Ovary (tissue), 3 donors: ENCODE results near the gene SGO2.

ENCODE experiments used
- CTCF ChIP-seq, 3 donors: fragments of 450-650 bp in 2 of 3; fragments of 200-600 bp in 1 of 3; IDR thresholded peaks; one replicate each; pipeline versions ENCODE4 v1.5.1 to v1.8.0; 2016 to 2022; ENCODE audit warnings: antibody characterized with exemption in 3 of 3, mild to moderate bottlenecking in 1 of 3
- EP300 ChIP-seq: sonication (generic); formaldehyde crosslinking; IDR thresholded peaks from one replicate; pipeline ENCODE4 v1.6.1; 2017; ENCODE audit warnings: antibody characterized with exemption
- donor health status: DM: no; HTN: no; CAD: no.

- TF ChIP-seq EP300 = no peak
- no peak for TF ChIP-seq CTCF (IDR thresholded peaks at IDR 0.05)
These were observed 41.1 kb upstream of the SGO2 start for GRCh38 chr2:200484934-200485333.
